Activated naive CD4-positive, alpha-beta T cell treated with anti-CD3 and anti-CD28 coated beads, Interleukin-2, amount 10 ng/mL, durations not matched to agents 7 days and 5 days (primary cell): ENCODE measurements around the gene CRX.
"Not testable (repeated sequence)": the region's sequence is repeated elsewhere in the genome, so short reads cannot be mapped to it uniquely, and the experiment has no call there.

ENCODE experiments used
- CTCF ChIA-PET: fragments of 350-600 bp; sonication (Branson Sonifier 250); formaldehyde crosslinking; loops from one replicate; lab custom pipeline; 2021; ENCODE audit warnings: antibody characterized with exemption; lab: Charles Lee
- DNase-seq: peaks from one replicate; pipeline ENCODE4 v3.0.0-alpha.2; 2020
- H3K27ac Mint-ChIP-seq: one replicate; pipeline ENCODE4 v1.8.0; 2021; ENCODE audit warnings: mild to moderate bottlenecking, moderate library complexity, mixed read lengths
- H3K27me3 Mint-ChIP-seq: one replicate; pipeline ENCODE4 v1.8.0; 2021; ENCODE audit warnings: mild to moderate bottlenecking, mixed read lengths
- H3K36me3 Mint-ChIP-seq: one replicate; pipeline ENCODE4 v1.8.0; 2021; ENCODE audit warnings: mixed read lengths
- H3K4me1 Mint-ChIP-seq: one replicate; pipeline ENCODE4 v1.8.0; 2021; ENCODE audit warnings: mixed read lengths
- H3K4me3 Mint-ChIP-seq: one replicate; pipeline ENCODE4 v1.8.0; 2021; ENCODE audit warnings: mild to moderate bottlenecking, moderate library complexity, mixed read lengths
- H3K9me3 Mint-ChIP-seq: one replicate; pipeline ENCODE4 v1.8.0; 2021; ENCODE audit warnings: mixed read lengths

The CRX gene

DNA sequence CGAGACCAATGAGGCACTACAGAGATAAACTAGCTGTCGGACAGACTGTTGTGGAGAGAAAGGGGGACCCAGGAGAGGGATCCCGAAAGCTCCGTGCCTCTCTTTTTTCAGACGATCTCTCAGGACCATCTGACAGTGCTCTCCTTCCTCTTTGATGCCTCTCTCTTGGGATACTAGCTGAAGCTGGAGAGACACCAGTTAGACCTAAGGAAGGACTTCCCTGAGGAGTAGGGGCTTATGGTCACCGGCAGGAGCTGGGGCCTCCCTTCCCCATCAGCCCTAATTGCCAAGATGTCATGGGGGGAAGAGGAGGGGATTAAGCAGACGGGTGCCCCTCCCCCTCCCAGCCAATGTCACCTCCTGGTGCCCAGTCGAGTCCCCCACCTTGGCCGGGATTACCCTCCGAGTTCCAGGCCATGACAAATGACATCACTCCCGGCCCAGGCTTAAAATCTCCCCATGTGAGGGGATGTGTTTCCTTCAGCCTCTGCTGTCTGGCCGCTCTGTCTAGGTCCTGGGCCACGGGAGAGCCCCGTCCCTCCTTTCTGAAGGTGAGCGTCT, at the start of gene CRX:
CRX (plus strand) TSS at position 478 of the 561 bp plus-strand sequence. CDS start 12,507 bp downstream, outside the sequence.
- DNase-seq = no peak
- CTCF ChIA-PET = no interaction called here
- Mint-ChIP-seq H3K36me3 (no peaks in the 10 kb centered on the region), H3K27ac (no peak within 1 kb of the TSS), H3K4me1 (peaks cover 3% of the 10 kb centered on the region), H3K27me3 (peaks cover 45% of the 10 kb centered on the region), H3K9me3 (no peaks in the 10 kb centered on the region), H3K4me3 (no peak within 1 kb of the TSS)

DNA sequence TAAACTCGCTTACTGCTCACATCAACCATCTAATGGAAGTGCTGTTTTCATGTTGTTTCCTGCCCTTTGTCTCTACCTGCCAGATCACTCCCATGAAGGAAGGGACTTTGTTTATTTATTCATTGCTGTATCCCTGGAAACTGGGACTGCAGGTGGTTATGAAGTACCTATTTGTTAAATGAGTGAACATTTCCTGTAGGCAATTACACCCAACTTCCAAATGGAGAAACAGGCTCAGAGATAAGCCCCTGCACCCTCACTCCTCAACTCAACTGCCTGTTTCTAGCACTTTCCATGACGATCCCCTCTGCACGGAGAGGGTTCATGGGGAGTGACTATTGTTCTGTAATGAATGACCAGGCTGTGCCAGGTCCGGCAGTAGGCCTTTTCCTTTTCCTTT, 45.2 kb upstream of the CRX start:
- CTCF ChIA-PET = interaction anchor here (0.7 to 1.0 kb wide), 2 partner anchors 14 to 323 kb away, joined by 3 to 4 read pairs; no protein-coding TSS in a partner anchor
- H3K9me3 Mint-ChIP-seq = no peaks in the 10 kb centered on the region
- no peak overlapping the region for H3K27ac Mint-ChIP-seq
- peaks cover 31% of the 10 kb centered on the region for H3K4me1 Mint-ChIP-seq
- no peak for DNase-seq
- H3K27me3 Mint-ChIP-seq = peaks cover 7% of the 10 kb centered on the region
- peaks cover 5% of the 10 kb centered on the region for H3K36me3 Mint-ChIP-seq
- no peak overlapping the region for H3K4me3 Mint-ChIP-seq

DNA sequence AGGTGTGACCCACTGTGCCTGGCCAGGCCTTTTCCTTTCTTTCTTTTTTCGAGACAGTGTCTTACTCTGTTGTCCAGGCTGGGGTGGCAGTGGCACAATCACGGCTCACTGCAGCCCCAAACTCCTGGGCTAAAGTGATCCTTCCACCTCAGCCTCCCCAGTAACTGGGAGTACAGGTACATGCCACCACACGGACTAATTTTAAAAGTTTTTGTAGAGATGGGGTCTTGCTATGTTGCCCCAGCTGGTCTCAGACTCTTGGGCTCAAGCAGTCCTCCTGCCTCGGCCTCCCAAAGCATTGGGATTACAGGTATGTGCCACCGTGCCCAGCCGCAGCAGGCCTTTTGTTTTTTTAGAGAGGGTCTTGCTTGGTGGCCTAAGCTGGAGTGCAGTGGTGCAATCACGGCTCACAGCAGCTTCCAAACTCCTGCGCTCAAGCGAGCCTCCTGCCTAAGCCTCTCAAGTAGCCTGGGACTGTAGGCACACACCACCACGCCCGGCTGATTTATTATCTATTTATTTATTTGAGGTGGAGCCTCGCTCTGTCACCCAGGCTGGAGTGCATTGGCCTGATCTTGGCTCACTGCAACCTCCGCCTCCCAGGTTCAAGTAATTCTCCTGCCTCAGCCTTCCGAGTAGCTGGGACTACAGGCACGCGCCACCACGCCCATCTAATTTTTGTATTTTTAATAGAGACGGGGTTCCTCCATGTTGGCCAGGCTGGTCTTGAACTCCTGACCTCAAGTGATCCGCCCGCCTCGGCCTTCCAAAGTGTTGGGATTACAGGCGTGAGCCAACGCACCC, 44.3 kb upstream of the CRX start:
- not testable (repeated sequence) for H3K9me3 Mint-ChIP-seq, DNase-seq, H3K27me3 Mint-ChIP-seq
- CTCF ChIA-PET = interaction anchor here (0.7 to 1.5 kb wide), 3 partner anchors 9 to 322 kb away, joined by 4 to 5 read pairs (median 4); no protein-coding TSS in a partner anchor
- H3K36me3 Mint-ChIP-seq = peaks cover 11% of the 10 kb centered on the region
- H3K4me1 Mint-ChIP-seq = peaks cover 33% of the 10 kb centered on the region
- H3K27ac Mint-ChIP-seq = peak overlapping the region; percentile 92
- H3K4me3 Mint-ChIP-seq = peak overlapping the region; percentile 98

DNA sequence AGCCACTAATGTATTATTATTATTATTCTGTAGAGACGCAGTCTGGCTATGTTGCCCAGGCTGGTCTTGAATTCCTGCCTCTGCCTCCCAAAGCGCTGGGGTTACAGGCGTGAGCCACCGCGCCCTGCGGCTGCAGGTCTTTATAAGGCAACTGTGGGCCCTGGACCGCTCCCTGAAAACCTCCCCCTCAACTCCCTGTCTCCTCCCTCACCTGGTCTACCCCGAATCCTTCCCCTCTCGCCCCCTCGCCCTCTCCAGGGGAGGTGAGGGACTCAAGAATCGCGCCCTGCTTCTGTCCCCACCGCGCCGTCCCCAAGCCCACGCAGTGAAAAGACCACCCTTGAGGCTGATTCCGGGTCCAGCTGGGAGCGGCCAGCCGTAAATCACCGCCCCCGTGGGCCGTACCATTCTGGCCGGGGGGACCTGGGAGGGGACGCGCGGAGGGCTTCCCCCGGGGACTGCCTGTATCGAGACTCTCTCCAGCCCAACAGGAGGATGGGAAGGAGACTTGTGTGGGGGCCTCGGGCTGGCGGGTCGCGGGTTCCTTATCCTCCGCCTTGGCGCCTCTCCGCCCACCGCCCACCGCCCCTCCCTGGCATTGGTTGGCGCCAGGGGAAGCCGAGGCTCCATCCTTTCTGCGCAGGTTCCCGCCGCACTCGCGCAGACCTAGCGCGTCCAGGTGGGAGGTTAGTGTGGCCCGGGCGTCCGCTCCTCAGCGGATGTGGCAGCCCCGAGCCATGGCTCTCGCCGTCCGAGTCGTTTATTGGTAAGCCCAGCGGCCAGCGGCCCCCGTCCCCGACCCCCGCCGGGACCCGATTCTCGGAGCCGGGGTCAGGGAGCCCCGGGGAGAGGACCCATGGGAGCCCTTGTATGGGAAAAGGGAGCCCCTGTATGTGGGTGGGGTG, 43.4 kb upstream of the CRX start, which contains the start of gene SELENOW:
SELENOW (plus strand) TSS at position 655 of the 905 bp plus-strand sequence; CDS start at position 738, 83 bp downstream.
- H3K9me3 Mint-ChIP-seq = no peaks in the 10 kb centered on the region
- no peaks in the 10 kb centered on the region for H3K27me3 Mint-ChIP-seq
- peaks cover 17% of the 10 kb centered on the region for H3K36me3 Mint-ChIP-seq
- H3K27ac Mint-ChIP-seq = peak within 1 kb of the TSS; percentile 92
- H3K4me1 Mint-ChIP-seq = peaks cover 33% of the 10 kb centered on the region
- peak; percentile 87 for DNase-seq
- CTCF ChIA-PET = interaction anchor here (1.0 to 1.5 kb wide), 2 partner anchors 8 to 13 kb away, joined by 4 to 5 read pairs; no protein-coding TSS in a partner anchor
- peak within 1 kb of the TSS; percentile 98 for H3K4me3 Mint-ChIP-seq

DNA sequence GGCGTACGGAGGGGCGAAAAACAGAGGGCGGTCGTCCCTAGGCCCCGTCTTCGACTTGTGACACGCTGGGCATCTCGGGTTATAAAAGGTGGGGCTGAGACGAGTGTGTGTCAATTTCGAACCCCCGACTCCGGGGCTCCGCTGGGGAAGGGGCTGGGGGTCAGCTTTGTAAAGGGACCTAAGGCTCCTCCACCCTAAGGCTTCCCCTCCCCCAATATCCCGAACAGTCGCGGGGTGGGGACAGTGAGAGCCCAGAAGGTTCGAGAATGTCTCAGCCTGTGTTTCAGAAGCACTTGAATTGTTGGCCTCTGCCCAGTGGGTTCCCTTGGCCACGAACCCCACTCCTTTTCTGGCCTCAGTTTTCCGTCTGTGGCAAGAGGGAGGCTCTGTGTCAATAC, 42.8 kb upstream of the CRX start:
- CTCF ChIA-PET = no interaction called here
- H3K27ac Mint-ChIP-seq = peak overlapping the region; percentile 82
- H3K9me3 Mint-ChIP-seq = no peaks in the 10 kb centered on the region
- peak; percentile 27 for DNase-seq
- H3K36me3 Mint-ChIP-seq = peaks cover 21% of the 10 kb centered on the region
- H3K4me3 Mint-ChIP-seq = peak overlapping the region; percentile 98
- peaks cover 35% of the 10 kb centered on the region for H3K4me1 Mint-ChIP-seq
- H3K27me3 Mint-ChIP-seq = no peaks in the 10 kb centered on the region

DNA sequence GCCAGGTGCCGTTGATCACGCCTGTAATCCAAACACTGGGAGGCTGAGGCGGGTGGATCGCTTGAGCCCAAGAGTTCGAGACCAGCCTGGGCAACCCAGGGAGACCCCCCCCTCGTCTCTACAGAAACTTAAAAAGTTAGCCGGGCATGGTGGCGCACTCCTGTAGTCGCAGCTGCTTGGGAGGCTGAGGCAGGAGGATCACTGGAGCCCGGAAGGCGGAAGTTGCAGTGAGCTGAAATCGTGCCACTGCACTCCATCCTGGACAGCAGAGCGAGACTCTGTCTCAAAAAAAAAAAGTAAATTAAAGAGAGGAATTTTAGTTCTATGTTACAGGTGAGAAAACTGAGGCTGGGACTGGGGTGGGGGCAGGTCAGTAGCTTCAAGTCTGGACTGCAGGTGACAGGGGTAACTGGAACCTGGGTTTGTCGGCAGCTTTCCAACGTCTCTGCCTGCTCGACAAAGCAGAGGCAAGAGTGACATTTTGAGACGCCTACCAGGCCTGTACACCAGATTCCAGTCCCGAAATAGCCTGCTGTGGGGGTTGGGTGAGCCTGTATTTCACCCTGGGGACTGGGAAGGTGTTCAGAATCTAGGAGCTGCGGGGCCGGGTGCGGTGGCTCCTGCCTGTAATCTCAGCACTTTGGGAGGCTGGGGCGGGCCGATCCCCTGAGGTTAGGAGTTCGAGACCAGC, 42.1 kb upstream of the CRX start:
- peaks cover 35% of the 10 kb centered on the region for H3K4me1 Mint-ChIP-seq
- DNase-seq = no peak
- no peaks in the 10 kb centered on the region for H3K9me3 Mint-ChIP-seq
- peaks cover 27% of the 10 kb centered on the region for H3K36me3 Mint-ChIP-seq
- H3K4me3 Mint-ChIP-seq = peak overlapping the region; percentile 98
- H3K27me3 Mint-ChIP-seq = no peaks in the 10 kb centered on the region
- CTCF ChIA-PET = interaction anchor here (1.3 kb wide), 1 partner anchor 10 kb away, joined by 4 read pairs; no protein-coding TSS in a partner anchor
- peak overlapping the region; percentile 82 for H3K27ac Mint-ChIP-seq

DNA sequence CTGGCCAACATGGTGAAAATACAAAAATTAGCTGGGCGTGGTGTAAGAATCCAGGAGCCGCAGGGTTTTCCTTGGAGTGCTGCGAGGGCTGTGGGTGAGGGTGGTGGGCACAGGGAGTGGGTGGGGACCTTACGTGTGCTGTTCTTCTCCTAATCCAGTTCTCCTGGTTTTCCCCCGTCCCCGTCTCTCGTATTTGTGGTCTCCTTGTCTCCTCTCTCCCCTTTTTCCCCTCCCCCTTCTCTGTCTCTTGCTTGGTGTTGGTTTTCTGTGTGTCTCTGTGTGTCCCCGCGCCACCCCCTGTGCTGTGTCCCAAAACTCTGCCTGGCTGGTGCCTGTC, 41.6 kb upstream of the CRX start:
- H3K4me1 Mint-ChIP-seq = peaks cover 35% of the 10 kb centered on the region
- peak overlapping the region; percentile 28 for H3K27ac Mint-ChIP-seq
- no peak for DNase-seq
- no peaks in the 10 kb centered on the region for H3K9me3 Mint-ChIP-seq
- no peaks in the 10 kb centered on the region for H3K27me3 Mint-ChIP-seq
- H3K4me3 Mint-ChIP-seq = peak overlapping the region; percentile 98
- CTCF ChIA-PET = interaction anchor here (1.3 kb wide), 1 partner anchor 9 kb away, joined by 4 read pairs; no protein-coding TSS in a partner anchor
- H3K36me3 Mint-ChIP-seq = peaks cover 27% of the 10 kb centered on the region

DNA sequence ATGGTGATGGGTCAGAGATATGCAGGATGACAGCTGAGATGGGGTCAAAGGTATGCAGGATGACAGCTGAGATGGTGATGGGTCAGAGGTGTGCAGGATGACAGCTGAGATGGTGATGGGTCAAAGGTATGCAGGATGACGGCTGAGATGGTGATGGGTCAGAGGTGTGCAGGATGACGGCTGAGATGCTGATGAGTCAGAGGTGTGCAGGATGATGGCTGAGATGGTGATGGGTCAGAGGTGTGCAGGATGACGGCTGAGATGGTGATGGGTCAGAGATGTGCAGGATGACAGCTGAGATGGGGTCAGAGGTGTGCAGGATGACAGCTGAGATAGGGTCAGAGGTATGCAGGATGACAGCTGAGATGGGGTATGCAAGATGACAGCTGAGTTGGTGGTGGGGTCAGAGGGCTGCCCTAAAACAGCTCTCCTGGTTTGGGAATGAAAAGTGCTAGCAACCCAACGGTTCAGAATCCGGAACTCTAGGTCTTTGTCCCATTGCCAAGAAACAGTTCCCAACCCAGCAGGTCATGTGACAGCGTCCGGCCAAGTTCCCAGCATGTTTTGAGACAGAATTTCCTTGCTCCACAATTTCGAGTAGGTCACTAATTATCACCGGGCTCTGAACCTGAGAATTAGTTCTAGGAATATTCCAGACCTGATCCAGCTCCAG, 40.0 kb upstream of the CRX start:
- H3K36me3 Mint-ChIP-seq = peaks cover 30% of the 10 kb centered on the region
- H3K27ac Mint-ChIP-seq = no peak overlapping the region
- H3K9me3 Mint-ChIP-seq = no peaks in the 10 kb centered on the region
- no peak overlapping the region for H3K4me3 Mint-ChIP-seq
- H3K27me3 Mint-ChIP-seq = no peaks in the 10 kb centered on the region
- DNase-seq = no peak
- CTCF ChIA-PET = no interaction called here
- H3K4me1 Mint-ChIP-seq = peaks cover 32% of the 10 kb centered on the region

DNA sequence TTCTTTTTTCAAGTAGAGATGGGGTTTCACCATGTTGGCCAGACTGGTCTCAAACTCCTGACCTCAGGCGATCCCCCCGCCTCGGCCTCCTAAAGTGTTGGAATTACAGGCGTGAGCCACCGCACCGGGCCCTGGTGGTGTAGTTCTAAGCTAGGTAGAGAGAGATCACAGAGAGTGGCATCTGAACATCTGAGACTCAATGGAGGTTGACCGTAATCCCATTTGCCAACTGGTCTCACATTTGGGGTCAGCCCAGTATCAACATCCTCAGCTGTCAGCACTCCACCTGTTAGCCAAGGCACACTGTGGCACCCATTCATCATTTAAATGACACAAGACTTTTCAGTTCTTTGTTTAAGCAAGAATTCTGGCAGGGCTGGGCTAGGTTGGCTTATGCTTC, 35.2 kb upstream of the CRX start:
- peaks cover 25% of the 10 kb centered on the region for H3K36me3 Mint-ChIP-seq
- H3K27ac Mint-ChIP-seq = no peak overlapping the region
- H3K4me1 Mint-ChIP-seq = peaks cover 6% of the 10 kb centered on the region
- no peak for DNase-seq
- H3K9me3 Mint-ChIP-seq = no peaks in the 10 kb centered on the region
- CTCF ChIA-PET = interaction anchor here (1.6 to 2.4 kb wide), 3 partner anchors 9 to 73 kb away, joined by 5 to 10 read pairs (median 8); partner anchors contain the start of genes EHD2 and SELENOW
- no peak overlapping the region for H3K4me3 Mint-ChIP-seq
- no peaks in the 10 kb centered on the region for H3K27me3 Mint-ChIP-seq

DNA sequence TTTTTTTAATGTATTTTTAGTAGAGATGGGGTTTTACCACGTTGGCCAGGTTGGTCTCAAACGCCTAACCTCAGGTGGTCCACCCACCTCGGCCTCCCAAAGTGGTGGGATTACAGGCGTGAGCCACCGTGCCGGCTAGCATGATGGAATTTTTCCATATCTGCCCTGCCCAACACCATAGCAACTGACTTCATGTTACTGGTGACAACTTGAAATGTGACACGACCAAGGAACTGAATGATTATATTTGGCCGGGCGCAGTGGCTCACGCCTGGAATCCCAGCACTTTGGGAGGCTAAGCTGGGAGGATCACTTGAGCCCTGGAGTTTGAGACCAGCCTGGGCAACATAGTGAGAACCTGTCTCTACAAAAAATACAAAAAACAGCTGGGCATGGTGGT, 34.4 kb upstream of the CRX start:
- not testable (repeated sequence) for H3K4me3 Mint-ChIP-seq, H3K27ac Mint-ChIP-seq, H3K27me3 Mint-ChIP-seq, H3K9me3 Mint-ChIP-seq, DNase-seq, H3K4me1 Mint-ChIP-seq
- CTCF ChIA-PET = interaction anchor here (0.7 to 2.4 kb wide), 4 partner anchors 11 to 74 kb away, joined by 3 to 10 read pairs (median 6); partner anchors contain the start of gene EHD2
- peaks cover 20% of the 10 kb centered on the region for H3K36me3 Mint-ChIP-seq

DNA sequence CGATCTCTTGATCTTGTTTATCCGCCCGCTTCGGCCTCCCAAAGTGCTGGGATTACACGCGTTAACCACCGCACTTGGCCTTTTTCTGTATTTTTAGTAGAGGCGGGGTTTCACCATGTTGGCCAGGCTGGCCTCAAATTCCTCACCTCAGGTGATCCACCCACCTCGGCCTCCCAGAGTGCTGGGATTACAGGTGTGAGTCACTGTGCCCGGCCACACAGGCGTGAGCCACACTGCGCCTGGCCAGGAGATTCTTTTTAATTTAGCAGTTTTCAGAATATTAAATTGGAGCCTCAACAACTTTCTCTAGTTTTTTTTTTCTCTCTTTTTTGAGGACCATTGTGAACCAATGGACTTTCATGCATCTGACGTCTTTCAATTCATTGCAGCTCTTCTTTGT, 31.9 kb upstream of the CRX start:
- H3K27ac Mint-ChIP-seq, H3K4me3 Mint-ChIP-seq, DNase-seq, H3K4me1 Mint-ChIP-seq, H3K27me3 Mint-ChIP-seq, H3K9me3 Mint-ChIP-seq, H3K36me3 Mint-ChIP-seq: not testable (repeated sequence)
- CTCF ChIA-PET = interaction anchor here (1.0 to 2.1 kb wide), 11 partner anchors 9 to 353 kb away, joined by 3 to 11 read pairs (median 4); partner anchors contain the start of gene EHD2

DNA sequence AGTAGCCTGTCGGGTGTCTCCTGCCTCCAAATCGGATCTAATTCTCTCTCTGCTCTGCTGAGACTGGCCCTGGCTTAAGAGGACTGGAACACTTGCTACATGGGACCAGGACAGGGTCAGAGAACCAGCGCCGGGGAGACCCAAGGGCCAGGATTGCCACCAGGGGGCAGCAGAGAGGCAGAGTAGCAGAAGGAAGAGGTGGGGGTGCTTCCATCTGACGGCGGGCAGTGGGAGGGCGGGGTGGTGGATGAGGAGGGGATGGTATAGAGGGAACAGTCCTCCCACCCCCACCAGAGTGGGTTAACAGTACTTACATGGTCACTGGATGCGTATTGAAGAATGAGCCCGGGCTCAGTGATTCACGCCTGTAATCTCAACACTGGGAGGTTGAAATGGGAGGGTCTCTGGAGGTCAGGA, 31.3 kb upstream of the CRX start:
- Mint-ChIP-seq H3K4me3 (no peak overlapping the region), H3K4me1 (peaks cover 2% of the 10 kb centered on the region), H3K36me3 (peaks cover 1% of the 10 kb centered on the region), H3K27ac (no peak overlapping the region), H3K9me3 (no peaks in the 10 kb centered on the region), H3K27me3 (no peaks in the 10 kb centered on the region)
- CTCF ChIA-PET = interaction anchor here (0.6 to 2.3 kb wide), 9 partner anchors 8 to 354 kb away, joined by 3 to 11 read pairs (median 5); partner anchors contain the start of gene EHD2
- peak; percentile 89 for DNase-seq
